Measurements from ENCODE around the gene FAHD2A.
"Not testable (repeated sequence)": the region's sequence is repeated elsewhere in the genome, so short reads cannot be mapped to it uniquely, and the experiment has no call there.

FAHD2A gene

DNA sequence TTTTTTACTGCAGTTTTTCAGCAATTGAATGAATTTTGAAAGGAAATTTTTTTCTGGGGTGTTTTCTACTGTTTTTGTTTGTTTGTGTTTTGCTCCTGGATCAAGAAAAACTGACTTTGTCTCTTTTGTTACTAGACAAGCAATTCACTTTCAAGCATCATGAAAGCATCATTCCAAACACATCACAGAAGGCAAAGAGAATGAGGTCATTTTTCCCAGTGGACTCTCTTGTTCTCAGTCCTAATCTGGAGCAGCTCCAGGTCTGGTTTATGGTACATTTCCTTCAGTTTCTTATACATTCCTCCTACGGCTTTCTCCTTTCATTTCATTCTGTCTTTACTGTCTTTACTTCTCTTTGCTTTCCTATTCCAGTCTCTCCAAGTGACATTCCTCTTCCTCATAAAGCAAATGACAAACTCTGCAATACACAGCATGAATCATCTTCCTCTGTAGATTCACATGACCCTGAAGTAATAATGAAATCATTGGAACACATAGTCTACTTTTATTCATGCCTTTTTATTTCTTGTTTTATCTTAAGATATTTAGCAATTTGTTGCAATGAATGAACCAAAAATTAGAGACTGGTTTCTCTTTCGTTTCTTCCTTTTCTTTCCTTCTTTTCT, 40.1 kb downstream of the FAHD2A start:
- not testable (repeated sequence) for DNase-seq

DNA sequence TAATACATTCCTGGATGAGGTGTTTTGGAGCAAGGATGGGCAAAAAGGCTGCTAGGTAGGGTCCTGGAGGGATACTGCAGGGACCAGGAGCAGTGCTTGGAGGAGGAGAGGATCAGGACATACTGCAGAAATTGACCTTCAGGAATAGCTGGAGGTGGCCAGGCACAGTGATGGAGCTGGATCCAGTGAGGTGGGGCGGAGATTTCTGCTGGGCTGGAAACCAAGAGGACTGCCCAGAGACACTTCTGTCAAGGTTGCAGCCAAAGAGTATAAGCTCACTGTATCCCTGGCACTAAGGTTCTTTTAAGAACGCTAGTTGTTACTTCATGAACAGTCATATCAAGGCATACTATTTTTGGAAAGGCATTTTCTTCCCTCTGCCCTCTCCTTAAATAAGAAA, 42.8 kb downstream of the FAHD2A start:
- DNase-seq, result not testable (repeated sequence)

DNA sequence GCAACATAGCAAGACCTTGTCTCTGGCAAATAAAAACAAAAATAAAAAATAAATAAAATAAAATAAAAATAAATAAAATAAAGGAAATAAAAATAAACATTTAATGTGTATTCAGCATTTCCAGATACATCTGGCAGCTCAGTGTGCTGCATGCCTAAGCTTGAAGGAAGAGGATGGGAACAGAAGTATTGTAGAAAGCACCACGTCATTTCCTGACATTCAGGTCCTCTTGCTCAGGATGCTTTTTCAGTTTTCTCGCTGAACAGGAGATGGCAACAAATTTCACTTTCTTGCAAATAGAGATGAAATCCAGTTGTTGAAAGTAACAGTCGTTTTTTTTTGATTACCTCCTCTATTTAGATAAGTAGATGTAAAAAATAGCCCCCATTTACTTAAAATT, 60.8 kb downstream of the FAHD2A start:
- not testable (repeated sequence) for DNase-seq

Measured in activated CD4-positive, CD25-positive, alpha-beta regulatory T cell (primary cell).